Stimulated activated CD4-positive, alpha-beta T cell treated with anti-CD3 and anti-CD28 coated beads, Interleukin-4, amount 100 ng/mL, for 48 hours (primary cell): ENCODE results near the gene COMT.

ENCODE experiments used
- DNase-seq, 2 donors: peaks; one replicate each; pipeline ENCODE4 v3.0.0-alpha.2; 2020; ENCODE audit warnings: low read depth in 2 of 2

Gene COMT

GRCh38 chr22:19970031-19970478 is 28.5 kb downstream of the COMT start:
- DNase-seq: no peak

- peak; percentile 66 to 79 for DNase-seq
Measured at GRCh38 chr22:19970479-19971275, 29.1 kb downstream of the COMT start.

DNA sequence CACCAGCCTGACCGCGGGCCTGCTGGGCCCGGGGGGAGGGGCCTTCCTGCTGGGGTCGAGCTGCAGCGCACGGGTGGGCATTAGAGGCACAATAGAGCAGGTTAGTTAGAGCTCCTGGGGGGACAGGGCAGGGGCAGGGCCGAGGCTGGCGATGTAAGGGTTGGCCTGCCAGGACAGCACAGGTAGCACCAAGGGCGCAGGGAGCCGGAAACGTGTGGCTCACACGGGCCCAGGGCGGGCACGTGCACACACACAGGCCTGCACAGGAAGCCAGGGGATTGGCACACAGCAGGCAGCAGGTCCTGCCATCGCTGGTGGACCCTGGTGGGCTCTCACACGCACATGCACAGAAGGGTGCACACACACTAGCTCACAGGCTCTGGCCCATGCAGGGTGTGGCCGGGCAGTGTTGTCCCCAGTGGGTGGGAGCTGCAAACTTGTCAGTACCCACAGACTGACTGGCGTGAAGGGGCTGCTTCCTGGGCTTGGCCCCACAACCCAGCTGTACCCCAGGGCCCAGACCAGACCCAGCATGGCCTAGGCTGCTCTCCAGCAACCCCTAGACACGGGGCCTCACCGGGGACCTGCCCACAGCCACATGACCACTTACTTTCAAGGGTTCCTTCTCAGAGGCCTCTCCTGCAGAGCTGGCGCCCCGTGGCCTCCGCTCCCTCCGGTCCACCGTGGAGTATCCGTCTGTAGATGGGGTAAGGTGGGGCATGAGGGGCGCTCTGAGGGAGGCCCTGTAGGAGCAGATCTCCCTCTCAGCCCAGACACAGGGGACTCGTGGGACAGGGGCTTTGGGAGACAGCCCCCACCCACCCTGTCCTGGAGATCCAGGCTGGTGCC is 29.9 kb downstream of the COMT start:
- DNase-seq: no peak

- DNase-seq: no peak
Measured at GRCh38 chr22:19972251-19972650, 30.7 kb downstream of the COMT start.

DNA sequence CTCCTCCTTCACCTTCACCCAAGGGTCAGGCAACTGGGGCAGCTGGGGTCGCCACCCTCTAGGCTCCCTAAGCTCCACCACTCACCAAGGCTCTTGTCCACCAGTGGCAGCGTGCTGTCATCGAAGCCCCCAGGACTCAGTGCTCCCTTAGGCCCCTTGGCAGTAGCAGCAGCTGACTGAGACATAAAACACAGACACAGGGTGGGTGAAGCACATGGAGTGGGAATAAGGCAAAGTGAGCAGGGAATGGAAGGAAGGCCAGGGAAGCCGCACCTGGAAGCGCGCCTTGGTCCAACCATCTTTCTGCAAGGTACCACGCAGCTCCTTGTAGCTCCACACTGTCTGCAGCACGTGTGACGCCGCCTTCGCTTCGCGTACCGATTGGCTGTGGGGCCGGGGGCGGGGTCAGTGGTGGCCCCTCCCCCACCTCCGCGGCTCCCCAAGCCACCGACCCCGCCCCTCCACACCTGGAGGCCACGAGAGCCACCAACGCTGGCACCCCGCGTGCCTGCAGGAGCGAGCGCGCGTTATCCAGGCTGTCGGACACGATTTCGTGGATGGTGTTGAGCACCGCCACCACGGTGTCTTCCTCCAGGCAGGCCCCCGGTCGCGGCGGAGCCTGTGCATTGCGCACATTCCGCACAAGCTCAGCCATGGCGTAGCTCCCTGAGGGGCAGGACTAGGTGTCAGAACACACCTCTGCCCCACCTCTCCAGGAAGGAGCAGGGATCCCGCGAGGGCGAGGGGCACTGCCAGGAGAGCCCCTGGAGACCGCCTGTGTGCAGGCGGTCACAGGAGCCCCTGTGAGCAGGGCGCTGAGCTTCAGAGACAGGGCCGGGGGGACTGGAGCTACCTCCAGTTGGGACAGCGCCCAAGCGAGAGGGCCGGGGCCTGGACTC is 31.3 kb downstream of the COMT start:
- DNase-seq: no peak

DNA sequence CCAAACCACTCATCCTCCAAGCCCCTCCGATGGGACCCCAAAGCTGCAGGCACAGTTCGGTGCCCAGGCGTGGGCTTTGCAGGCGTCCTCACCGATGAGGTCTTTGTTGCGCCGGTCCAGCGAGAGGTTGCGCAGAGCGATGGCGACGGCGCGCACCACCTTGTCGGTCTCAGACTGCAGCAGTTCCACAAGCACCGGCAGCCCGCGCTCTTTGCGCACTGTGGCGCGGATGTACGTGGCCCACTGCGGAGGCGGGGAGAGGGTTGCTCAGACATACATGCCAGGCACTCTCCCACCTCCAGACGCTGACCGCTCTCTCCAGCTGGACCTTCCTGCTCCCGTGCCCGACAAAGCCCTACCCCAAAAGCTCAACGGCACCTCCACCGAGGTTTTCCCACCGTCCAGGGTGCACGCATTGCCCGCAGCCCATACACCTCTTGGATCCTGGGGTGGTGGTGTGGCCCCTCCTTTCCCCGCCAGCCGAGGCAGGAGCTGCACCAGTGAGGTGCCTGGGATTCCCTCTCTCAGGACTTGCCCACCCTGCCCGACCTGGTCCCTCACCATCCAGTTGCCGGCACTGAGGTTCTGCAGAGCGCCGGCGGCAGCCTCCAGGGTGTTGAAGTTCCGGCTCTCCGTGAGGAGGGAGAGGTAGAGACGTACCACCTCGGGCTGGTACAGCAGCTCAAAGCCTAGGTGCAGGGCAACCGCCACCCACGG is 32.1 kb downstream of the COMT start:
- DNase-seq: no peak

DNA sequence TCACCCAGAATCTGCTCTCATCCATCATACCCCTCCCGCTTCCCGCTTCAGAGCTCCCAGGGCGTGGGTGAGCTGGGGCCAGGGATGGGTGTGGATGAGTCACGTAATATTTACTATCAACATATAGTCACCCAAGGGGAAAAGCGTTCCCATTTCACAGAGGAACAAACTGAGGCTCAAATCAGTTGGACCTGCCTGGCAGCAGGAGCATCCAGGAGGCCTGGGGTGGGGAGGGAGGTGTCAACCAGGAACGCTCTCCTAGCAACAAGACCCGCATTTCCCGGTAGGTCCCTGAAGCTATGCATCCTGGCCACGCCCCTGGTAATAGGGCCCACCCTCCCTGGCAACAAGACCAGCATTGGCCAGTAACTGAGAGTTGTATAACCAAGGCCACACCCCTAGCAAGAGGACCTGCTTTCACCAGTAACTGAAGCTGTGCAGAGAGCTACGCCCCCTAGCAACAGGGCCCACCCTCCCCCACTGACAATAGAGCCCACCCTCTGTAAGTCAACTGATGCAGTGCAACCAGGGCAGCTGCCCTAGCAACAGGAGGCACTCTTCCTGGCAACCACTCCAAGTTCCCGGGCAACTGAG is 32.8 kb downstream of the COMT start:
- DNase-seq: no peak

- DNase-seq: no peak
Measured at GRCh38 chr22:19974935-19975706, 33.5 kb downstream of the COMT start.

GRCh38 chr22:19975707-19976035 is 34.1 kb downstream of the COMT start:
- no peak for DNase-seq

GRCh38 chr22:19976671-19977070 is 35.1 kb downstream of the COMT start:
- DNase-seq: no peak

DNA sequence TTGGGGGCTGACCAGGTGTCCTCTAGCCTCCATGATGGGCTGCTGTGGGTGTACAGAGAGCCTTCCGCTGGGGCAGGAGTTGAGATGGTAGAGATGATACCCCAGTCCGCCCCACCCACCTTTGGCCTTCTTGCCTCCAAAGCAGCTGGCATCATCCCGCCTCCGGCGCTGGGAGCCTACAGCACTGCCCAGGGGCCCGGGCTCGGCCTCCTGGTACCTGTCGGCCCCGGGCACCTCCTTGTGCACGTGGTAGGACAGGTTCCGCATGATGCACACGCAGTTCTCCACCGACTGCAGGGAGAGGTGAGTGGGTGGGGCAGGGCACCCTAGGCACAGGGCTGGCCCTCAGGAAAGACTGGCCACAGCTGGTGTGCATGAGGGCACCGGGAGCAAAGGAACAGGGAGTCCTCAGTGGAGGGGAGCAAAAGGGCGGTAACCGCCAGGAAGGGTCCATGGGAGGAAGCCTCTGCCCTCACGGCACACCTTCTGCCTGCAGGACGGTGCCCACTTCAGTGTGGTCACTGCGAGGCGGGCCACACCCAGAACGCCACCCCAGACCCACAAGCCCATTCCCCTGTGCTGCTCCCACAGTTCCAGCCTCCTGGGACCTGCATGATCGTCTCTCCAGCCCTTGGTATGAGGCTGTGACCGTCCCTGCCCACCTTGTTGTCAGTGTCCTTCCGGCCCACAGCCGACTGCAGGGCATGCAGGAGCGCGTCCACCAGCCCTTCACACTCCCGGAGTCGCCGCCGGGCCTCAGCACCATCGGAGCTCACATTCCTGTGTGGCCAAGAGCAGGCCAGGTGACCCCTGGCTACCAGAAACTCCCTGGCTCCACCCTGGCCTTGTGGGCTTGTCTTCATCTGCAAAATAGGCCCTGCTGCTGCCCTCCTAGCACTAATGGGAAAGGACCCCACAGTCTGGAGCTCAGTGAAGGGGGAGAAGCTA is 36.0 kb downstream of the COMT start:
- no peak for DNase-seq

DNA sequence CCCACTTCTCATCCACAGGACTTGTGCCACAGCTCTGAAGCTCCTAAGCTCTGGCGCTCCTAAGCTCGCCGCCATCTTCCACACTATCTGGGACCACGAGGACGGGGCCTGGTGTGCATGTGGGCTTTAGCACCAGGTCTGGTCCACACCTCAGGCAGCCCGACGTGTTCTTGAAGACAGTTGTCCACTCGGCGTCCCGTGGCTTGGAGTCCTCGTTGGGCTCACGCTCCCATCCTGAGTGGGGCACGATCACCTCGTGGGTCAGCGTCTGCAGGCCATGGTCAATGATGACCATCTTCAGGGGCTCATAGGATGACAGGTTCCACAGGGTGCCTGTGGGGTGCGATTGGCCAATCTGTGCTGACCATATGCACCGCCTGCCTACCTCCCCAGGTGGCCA is 37.2 kb downstream of the COMT start:
- no peak for DNase-seq

- no peak for DNase-seq
Measured at GRCh38 chr22:19979712-19980493, 38.3 kb downstream of the COMT start.

DNA sequence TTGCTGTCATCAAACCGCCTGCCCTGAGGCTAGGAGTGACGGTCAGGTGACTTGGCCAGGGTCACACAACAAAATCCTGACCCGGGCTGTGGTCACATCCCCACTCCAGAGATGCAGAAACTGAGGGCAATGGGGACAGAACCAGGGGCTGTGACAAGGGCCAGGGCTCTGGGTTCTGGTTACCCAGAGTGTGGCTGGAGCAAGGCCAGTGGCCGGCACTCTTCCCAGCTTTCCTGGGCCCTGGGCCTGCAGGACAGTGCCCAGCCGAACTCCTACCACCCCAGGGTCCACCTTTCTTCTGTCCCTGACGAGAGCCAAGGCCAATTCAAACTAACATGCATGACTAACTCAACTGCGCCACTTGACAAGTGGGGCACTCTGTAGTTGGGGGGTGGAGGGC is 39.2 kb downstream of the COMT start:
- DNase-seq: no peak

GRCh38 chr22:19981171-19981960 is 39.8 kb downstream of the COMT start:
- DNase-seq: no peak

DNA sequence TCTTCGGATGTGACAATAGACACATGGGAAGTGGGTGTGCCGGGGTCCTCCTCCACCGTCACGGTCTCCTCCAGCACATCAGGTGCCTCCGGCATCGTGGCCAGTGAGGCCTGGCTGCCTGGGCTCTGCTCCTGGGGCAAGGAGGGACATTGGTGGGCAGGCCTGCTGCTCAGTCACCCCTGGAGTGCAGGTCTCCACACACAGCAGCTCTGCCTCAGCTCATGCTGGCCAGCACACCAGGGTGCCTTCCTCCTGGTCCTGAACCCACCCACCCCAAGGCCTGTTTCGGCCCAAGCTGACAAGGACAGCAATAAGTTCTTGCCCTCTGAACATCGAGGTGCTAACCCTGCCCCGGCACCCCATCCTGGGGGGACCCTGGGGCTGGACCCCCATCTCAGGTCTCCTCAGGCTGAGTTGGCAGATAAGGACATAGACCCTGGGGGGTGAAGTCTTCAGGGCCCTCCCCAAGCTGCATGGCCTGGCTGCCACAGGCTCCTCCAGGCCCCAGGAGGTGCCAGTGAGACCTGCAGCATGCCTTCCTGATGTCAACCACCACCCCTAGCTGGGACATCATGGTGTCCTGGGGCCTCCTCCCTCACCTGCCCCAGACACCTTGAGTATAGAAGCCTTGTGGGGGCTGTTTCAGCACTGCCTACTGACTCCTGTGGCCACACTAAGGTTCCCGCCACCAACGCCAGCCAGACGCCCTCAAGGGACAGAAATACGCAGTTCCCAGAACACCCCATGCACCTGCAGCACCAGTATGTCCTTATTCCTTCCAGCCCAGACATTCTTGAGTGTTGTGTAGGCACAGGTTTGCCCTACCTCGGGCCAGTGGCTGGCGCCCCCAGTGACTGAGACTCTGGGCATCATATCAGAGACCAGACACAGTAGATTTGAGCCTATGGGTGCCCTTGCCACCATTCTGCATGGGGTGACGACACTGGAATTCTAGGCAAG is 40.7 kb downstream of the COMT start:
- no peak for DNase-seq
